Limb (tissue), 2 donors: ENCODE measurements around the gene CCDC69.
A peak's percentile ranks its signal among the peaks of the same experiment; 100 is the strongest.
"Not testable (repeated sequence)": the region's sequence is repeated elsewhere in the genome, so short reads cannot be mapped to it uniquely, and the experiment has no call there.

Experiments
- DNase-seq, 2 donors: peaks; one replicate each; pipeline ENCODE4 v3.0.0-alpha.2; 2016; ENCODE audit errors: extremely low spot score in 2 of 2

CCDC69 gene

GRCh38 chr5:151196556-151197290 lies 27.2 kb downstream of the CCDC69 start:
- no peak for DNase-seq

DNA sequence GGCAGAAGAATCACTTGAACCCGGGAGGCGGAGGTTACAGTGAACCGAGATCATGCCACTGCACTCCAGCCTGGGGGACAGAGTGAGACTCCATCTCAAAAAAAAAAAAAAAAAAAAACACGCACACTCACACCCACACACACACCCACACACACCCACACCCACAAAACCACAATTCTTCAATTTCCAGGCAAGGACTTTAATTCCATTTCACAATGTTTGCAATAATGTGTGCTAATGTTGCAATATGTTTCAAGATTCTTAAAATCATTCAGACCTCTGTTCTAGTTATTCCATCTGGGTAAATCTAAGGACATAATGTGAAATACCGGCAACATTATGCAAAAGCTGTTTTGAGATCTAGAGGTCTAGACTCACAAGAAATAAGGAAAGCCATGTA lies 28.3 kb downstream of the CCDC69 start:
- DNase-seq = no peak

GRCh38 chr5:151192626-151193025 lies 31.3 kb downstream of the CCDC69 start:
- DNase-seq = no peak

DNA sequence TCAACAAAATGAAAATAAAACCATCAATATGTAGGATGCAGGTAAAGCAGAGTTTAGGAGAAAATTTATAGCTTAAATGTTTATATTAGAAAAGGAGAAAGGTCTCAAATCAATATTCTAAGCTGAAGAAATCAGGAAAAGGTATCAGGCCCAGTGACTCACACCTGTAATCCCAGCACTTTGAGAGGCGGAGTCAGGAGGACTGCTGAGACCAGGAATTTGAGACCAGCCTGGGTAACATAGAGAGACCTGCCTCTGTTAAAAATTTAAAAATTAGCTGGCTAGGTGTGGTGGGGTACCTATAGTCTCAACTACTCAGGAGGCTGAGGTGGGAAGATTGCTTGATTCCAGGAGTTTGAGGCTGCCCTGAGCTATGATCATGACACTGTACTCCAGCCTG lies 32.2 kb downstream of the CCDC69 start:
- DNase-seq = no peak

- DNase-seq = no peak
These were observed 34.7 kb downstream of the CCDC69 start for GRCh38 chr5:151189151-151189550.

DNA sequence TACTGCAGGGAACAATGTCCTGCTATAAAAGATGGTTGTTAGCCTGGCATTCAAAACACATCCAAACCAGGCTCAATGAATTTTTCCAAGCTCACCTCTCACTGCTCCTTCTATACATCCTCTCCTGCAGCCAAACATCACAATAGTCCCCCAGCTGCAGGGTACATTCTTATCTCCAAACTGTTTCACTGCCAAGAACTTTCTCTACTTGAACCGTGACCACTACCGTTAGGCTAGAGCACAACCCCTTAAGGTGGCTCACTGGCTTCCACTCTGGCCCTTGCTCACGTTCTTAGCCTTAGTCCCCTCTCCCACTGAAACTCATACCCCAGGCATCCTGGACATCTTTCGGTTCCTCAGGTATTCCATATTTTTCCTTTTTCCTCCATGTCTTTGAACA lies 37.4 kb downstream of the CCDC69 start:
- no peak for DNase-seq

GRCh38 chr5:151186052-151186451 lies 37.8 kb downstream of the CCDC69 start:
- DNase-seq = no peak

- DNase-seq = no peak
These were observed 39.4 kb downstream of the CCDC69 start for GRCh38 chr5:151184316-151185042.

DNA sequence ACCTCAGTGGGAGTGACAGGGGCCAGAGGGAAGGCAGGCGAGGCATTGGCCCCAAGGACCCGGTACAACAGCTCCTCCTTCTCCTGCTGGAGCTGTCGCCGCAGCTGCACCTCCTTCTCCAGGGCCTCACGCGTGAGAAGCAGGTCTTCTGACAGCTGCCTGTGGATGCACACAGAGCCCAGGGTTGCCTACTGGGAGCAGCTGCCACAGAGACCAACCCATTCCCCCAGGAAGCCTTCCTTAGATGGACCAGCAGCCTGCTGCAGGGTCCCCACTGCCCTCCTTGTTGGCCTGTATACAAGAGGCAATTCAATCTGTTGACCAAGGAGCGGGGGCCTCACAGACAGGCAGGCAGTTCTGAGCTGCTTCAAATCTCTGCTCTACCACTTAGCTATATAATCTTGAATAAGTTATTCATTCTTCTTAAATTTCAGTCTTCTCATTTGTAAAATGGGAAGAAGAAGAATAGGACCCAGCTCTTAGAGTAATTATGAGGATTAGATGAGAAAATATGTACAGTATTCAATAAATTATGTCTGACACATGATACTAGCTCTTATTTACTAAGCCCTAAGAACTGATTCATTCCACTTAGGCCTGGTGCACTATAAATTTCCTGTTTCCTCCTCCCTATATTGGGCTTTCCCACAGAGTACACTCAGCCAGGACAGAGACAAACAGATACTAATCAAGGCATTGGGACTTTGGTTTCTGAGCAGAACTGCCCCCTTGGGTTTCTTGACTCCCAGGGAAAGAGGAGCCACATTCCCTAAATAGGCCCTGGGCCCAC lies 40.2 kb downstream of the CCDC69 start:
- peak; percentile 42 to 49 for DNase-seq

- no peak for DNase-seq
These were observed 40.9 kb downstream of the CCDC69 start for GRCh38 chr5:151182976-151183375.

DNA sequence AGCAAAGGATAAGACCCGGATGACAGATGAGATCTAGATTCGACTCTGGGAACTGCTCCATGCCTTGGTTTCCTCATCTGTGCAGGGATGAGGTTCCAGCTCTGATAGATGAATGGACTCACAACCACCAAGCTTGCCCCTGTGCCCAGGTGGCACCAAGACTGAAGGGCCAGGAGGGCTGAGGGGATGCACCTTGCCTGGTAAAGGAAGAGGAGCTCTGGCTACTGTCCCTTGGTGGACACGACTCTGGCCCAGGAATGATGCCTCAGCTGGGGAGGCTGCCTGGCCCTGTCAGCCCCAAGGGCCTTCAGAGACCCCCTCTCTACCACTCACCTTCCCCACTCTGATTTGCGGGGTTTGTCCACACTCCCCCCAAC lies 41.4 kb downstream of the CCDC69 start:
- DNase-seq = no peak

- DNase-seq = no peak
These were observed 41.9 kb downstream of the CCDC69 start for GRCh38 chr5:151181818-151182523.

- no peak for DNase-seq
These were observed 43.6 kb downstream of the CCDC69 start for GRCh38 chr5:151180291-151180690.

GRCh38 chr5:151179489-151179840 lies 44.4 kb downstream of the CCDC69 start:
- no peak for DNase-seq

DNA sequence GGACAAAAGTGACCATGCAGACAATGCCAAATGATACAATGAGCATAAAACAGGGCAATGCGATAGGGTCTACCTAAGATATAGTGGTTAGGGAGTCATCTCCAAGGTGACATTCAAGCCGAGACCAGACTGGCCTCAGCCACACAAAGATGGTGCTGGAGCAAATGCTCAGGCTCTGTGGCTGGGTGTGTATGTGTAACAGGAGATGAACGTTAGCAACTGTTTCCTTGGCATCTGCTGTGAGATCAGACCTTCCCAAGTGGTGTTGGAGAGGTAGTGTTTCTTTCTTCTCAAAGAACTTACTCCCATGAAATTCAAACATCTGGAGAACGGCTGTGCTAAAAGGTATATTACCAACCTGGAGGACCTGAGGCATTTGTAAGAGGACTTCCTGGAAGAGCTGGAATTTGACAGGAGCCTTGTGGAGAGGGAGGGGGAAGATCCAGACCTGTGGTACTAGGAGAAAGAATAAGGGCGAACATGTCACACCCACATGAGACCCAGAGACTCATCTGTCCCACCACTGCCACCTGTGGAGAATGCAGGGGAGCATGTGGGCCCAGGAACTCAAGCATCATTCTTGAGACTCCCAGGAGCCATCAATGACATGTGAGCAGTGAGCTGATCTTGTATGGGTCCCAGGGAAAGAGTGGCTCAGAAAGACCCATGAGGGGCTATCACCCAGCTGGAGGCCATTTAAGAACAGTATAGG lies 45.0 kb downstream of the CCDC69 start:
- DNase-seq = no peak

- no peak for DNase-seq
These were observed 45.5 kb downstream of the CCDC69 start for GRCh38 chr5:151178372-151178771.

GRCh38 chr5:151176268-151176667 lies 47.6 kb downstream of the CCDC69 start:
- not testable (repeated sequence) for DNase-seq

DNA sequence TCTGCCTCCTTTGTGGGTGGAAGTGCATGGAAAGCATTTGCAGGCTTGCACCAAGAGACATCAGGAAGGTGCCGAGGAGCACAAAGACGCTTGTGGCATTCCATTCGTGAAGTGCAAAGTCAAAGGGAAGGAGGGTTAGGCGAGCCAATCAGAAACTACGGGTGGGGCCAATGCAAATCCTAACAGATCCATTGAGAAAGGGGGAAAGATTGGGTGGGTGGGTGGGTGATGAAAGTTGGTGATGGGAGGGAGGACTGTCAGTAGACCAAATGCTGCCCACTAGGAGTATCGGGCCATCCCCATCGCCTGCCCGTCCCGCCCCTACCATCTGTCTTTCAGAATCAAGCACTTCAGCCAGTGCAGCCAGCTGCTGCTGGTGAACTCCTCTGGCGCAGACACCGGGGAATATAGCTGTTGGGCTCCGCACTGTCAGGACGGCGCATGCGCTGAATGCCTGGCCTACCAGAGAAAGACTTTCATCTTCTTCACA lies 49.2 kb downstream of the CCDC69 start:
- no peak for DNase-seq

GRCh38 chr5:151173711-151174611 lies 49.9 kb downstream of the CCDC69 start:
- DNase-seq = no peak

GRCh38 chr5:151171529-151171928 lies 52.4 kb downstream of the CCDC69 start:
- no peak for DNase-seq
